BE2C (cell line): Measurements from ENCODE around the gene AP4B1.
A peak's percentile ranks its signal among the peaks of the same experiment; 100 is the strongest.

Experiments
- DNase-seq: peaks from one replicate; pipeline ENCODE4 v3.0.0-alpha.2; 2020
- H3K27me3 ChIP-seq: fragments of 250-450 bp; sonication (Bioruptor Pico); 2 replicates; pipeline ENCODE4 v1.5.1; 2020; ENCODE audit warnings: mild to moderate bottlenecking
- H3K36me3 ChIP-seq: fragments of 250-450 bp; sonication (Bioruptor Pico); 2 replicates; pipeline ENCODE4 v1.5.1; 2020; ENCODE audit warnings: mild to moderate bottlenecking
- H3K4me1 ChIP-seq: fragments of 250-450 bp; sonication (Bioruptor Pico); 2 replicates; pipeline ENCODE4 v1.5.1; 2020
- H3K4me3 ChIP-seq: 2 replicates; pipeline ENCODE4 v1.5.1; 2011; ENCODE audit warnings: low read depth, low read length
- H3K9me3 ChIP-seq: fragments of 250-450 bp; sonication (Bioruptor Pico); 2 replicates; pipeline ENCODE4 v1.5.1; 2020
- CTCF ChIP-seq: IDR thresholded peaks from 2 replicates; pipeline ENCODE4 v1.5.1; 2012; ENCODE audit warnings: mild to moderate bottlenecking, low read depth, low read length

The AP4B1 gene

GRCh38 chr1:113913887-113914664, 9.5 kb upstream of the AP4B1 start:
- Histone ChIP-seq H3K36me3 (peaks cover 24% of the 10 kb centered on the region), H3K4me1 (no peaks in the 10 kb centered on the region), H3K9me3 (no peaks in the 10 kb centered on the region), H3K4me3 (no peak overlapping the region), H3K27me3 (no peaks in the 10 kb centered on the region; the same call in 1 of the 2 replicates)
- TF ChIP-seq CTCF: no peak
- no peak for DNase-seq

DNA sequence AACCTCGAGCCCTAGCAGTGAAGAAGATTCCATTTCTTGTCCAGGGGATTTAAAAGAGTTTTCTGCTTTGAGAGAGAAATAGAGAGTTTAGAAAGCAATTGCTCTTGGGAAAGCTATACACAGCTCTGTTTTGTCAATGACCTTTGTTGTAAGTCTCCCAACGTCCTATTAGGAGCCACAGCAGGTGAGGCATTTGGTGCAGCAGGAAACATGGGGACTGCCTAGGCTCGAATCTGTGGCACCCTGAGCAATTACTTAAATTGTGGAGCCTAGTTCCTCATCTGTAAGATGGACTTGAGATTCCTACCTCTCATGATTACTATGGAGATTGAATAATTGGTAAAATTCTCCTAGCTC, 8.7 kb upstream of the AP4B1 start:
- H3K4me1 ChIP-seq: no peaks in the 10 kb centered on the region
- H3K4me3 ChIP-seq: no peak overlapping the region
- no peaks in the 10 kb centered on the region; the same call in 1 of the 2 replicates for H3K27me3 ChIP-seq
- no peaks in the 10 kb centered on the region for H3K9me3 ChIP-seq
- peaks cover 28% of the 10 kb centered on the region for H3K36me3 ChIP-seq
- TF ChIP-seq CTCF: no peak
- DNase-seq: no peak

DNA sequence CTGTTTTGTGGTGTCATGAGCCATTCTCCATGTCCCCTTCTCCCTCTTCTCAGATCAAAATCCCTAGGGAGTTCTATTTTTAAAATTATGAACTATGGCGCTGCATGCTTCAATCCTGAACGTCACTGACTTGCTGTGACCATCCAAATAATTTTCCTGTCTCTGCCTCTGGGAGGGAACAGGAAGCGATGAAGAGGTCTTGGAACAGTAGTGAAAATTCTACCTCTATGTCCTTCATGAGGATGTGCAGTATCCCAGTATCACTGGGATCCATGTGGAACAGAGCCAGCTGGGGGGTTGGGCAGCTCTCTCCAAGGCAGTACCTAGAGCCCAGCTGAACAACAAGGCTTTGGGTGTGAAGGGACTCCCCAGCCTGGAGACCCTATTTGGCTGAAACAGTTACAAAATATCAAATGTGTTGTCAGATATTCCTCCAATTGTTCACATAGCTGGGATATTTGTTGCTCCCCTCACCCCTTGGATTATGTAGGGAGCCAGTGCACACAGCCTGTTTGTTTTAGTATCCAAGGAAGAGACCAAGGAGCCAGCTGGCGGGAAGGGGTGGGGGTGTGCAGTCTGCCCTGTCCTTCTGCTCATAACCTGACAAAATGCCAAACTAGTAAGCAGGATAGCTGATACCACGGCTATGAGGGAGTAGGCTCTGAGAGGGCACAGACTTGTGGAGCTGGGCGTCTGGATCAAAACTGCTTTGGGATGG, 8.2 kb upstream of the AP4B1 start:
- no peak for DNase-seq

DNA sequence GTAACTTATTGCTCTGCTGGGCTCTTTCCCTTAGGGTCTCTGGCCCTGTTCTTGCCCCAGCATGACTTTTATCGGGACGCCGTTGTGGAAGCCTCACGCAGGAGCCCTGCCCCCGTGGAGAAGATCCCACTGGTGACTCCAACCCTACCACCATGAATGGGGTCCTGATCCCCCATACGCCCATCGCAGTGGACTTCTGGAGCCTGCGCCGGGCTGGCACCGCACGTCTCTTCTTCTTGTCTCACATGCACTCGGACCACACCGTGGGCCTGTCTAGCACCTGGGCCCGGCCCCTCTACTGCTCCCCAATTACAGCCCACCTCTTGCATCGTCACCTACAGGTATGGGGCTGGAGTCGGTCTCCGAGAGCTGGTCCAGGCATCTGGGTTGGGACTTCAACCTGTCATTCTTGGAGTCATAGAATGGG, 849 bp upstream of the AP4B1 start:
- H3K27me3 ChIP-seq: no peaks in the 10 kb centered on the region
- no peak for TF ChIP-seq CTCF
- H3K4me1 ChIP-seq: peaks cover 3% of the 10 kb centered on the region; the same call in 1 of the 2 replicates
- H3K36me3 ChIP-seq: peaks cover 11% of the 10 kb centered on the region
- H3K9me3 ChIP-seq: no peaks in the 10 kb centered on the region
- H3K4me3 ChIP-seq: peak overlapping the region; percentile 100
- peak; percentile 21 for DNase-seq

More for the DNA sequence above, 8.2 kb upstream of the AP4B1 start:
- no peaks in the 10 kb centered on the region for H3K9me3 ChIP-seq
- no peaks in the 10 kb centered on the region for H3K4me1 ChIP-seq
- TF ChIP-seq CTCF: no peak
- no peak overlapping the region for H3K4me3 ChIP-seq
- H3K36me3 ChIP-seq: peaks cover 28% of the 10 kb centered on the region
- no peaks in the 10 kb centered on the region; the same call in 1 of the 2 replicates for H3K27me3 ChIP-seq

DNA sequence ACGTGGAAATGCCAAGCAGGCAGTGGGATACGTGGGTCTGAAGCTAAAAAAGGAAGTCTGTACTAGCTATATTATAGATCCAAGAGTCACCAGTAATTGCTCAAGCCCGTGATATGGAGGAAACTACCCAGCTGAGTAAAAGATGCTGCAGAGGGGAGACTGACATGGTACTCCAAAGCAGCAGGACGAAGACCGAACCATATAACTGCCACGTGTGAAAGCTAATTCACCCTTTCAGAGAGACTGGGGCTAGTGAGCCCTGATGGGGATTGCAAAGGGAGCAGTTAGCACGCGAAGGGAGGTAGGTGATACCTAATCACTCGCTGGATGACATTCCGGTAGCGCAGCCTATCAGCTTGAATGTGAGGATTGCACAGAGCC, 316 bp downstream of the AP4B1 start:
- Histone ChIP-seq H3K4me3 (peak overlapping the region; percentile 84), H3K27me3 (no peaks in the 10 kb centered on the region), H3K36me3 (peaks cover 12% of the 10 kb centered on the region), H3K9me3 (no peaks in the 10 kb centered on the region), H3K4me1 (peaks cover 3% of the 10 kb centered on the region; the same call in 1 of the 2 replicates)
- no peak for TF ChIP-seq CTCF
- no peak for DNase-seq
